H9 (cell line): Measurements from ENCODE around the gene DYRK2. TPM values are rescaled to one million over a fixed set of nuclear protein-coding genes. Genes with fewer than 3 reads are reported as not detected.

Source experiments
- DNase-seq: peaks from one replicate; pipeline ENCODE4 v3.0.0-alpha.2; 2017
- H2AFZ ChIP-seq: one replicate; pipeline ENCODE4 v1.6.1; 2013; ENCODE audit warnings: mild to moderate bottlenecking, low read length, control low read depth, moderate library complexity
- H2AK5ac ChIP-seq: 2 replicates; pipeline ENCODE4 v1.6.1; 2013; ENCODE audit warnings: low read length, control low read depth, mixed read lengths; ENCODE audit not compliant: insufficient read length
- H2BK120ac ChIP-seq: one replicate; pipeline ENCODE4 v1.6.1; 2013; ENCODE audit warnings: low read depth, mild to moderate bottlenecking, low read length, control low read depth, inconsistent platforms; ENCODE audit not compliant: poor library complexity, severe bottlenecking
- H2BK12ac ChIP-seq: 2 replicates; pipeline ENCODE4 v1.6.1; 2013; ENCODE audit warnings: low read length, control low read depth, mixed read lengths, low read depth; ENCODE audit not compliant: insufficient read length
- H2BK15ac ChIP-seq: 2 replicates; pipeline ENCODE4 v1.6.1; 2013; ENCODE audit warnings: low read depth, low read length, control low read depth
- H2BK20ac ChIP-seq: one replicate; pipeline ENCODE4 v1.6.1; 2013; ENCODE audit warnings: low read depth, mild to moderate bottlenecking, low read length, control low read depth, inconsistent platforms; ENCODE audit not compliant: poor library complexity, severe bottlenecking
- H2BK5ac ChIP-seq: 2 replicates; pipeline ENCODE4 v1.6.1; 2013; ENCODE audit warnings: low read length, control low read depth, mixed read lengths; ENCODE audit not compliant: insufficient read length
- H3K14ac ChIP-seq: 2 replicates; pipeline ENCODE4 v1.6.1; 2013; ENCODE audit warnings: low read length, control low read depth; ENCODE audit not compliant: insufficient read depth
- H3K18ac ChIP-seq: 2 replicates; pipeline ENCODE4 v1.6.1; 2013; ENCODE audit warnings: low read depth, mild to moderate bottlenecking, mixed read lengths, low read length, control low read depth; ENCODE audit not compliant: insufficient read length
- H3K23ac ChIP-seq: 2 replicates; pipeline ENCODE4 v1.6.1; 2013; ENCODE audit warnings: low read length, control low read depth, mixed read lengths, low read depth; ENCODE audit not compliant: insufficient read length
- H3K23me2 ChIP-seq: 2 replicates; pipeline ENCODE4 v1.6.1; 2013; ENCODE audit warnings: low read depth, mild to moderate bottlenecking, mixed read lengths, low read length, control low read depth; ENCODE audit not compliant: insufficient read length, poor library complexity, severe bottlenecking
- H3K27ac ChIP-seq: 2 replicates; pipeline ENCODE4 v1.5.1; 2013; ENCODE audit warnings: low read length, control low read depth, mixed read lengths, low read depth; ENCODE audit not compliant: insufficient read length
- H3K27me3 ChIP-seq: 2 replicates; pipeline ENCODE4 v1.6.1; 2013; ENCODE audit warnings: low read length, control low read depth, inconsistent platforms; ENCODE audit not compliant: insufficient read depth
- H3K4ac ChIP-seq: 2 replicates; pipeline ENCODE4 v1.6.1; 2013; ENCODE audit warnings: low read depth, mild to moderate bottlenecking, control low read depth, inconsistent platforms, low read length, moderate library complexity
- H3K4me1 ChIP-seq: 2 replicates; pipeline ENCODE4 v1.6.1; 2013; ENCODE audit warnings: low read length, control low read depth, inconsistent platforms; ENCODE audit not compliant: insufficient read depth
- H3K4me2 ChIP-seq: 2 replicates; pipeline ENCODE4 v1.6.1; 2013; ENCODE audit warnings: low read length, control low read depth, mixed read lengths; ENCODE audit not compliant: insufficient read length, insufficient read depth
- H3K56ac ChIP-seq: 2 replicates; pipeline ENCODE4 v1.6.1; 2013; ENCODE audit warnings: low read depth, mild to moderate bottlenecking, mixed read lengths, low read length, control low read depth; ENCODE audit not compliant: insufficient read length
- H3K79me1 ChIP-seq: 2 replicates; pipeline ENCODE4 v1.6.1; 2013; ENCODE audit warnings: low read depth, mild to moderate bottlenecking, moderate library complexity, low read length, control low read depth, inconsistent platforms; ENCODE audit not compliant: insufficient read depth, poor library complexity, severe bottlenecking
- H3K79me2 ChIP-seq: 2 replicates; pipeline ENCODE4 v1.6.1; 2013; ENCODE audit warnings: low read length, control low read depth, inconsistent platforms; ENCODE audit not compliant: insufficient read depth
- H3K9ac ChIP-seq: 2 replicates; pipeline ENCODE4 v1.6.1; 2013; ENCODE audit warnings: low read length, control low read depth, mixed read lengths; ENCODE audit not compliant: insufficient read length; ENCODE audit errors: extremely low read depth
- H3K9me3 ChIP-seq: one replicate; pipeline ENCODE4 v1.6.1; 2013; ENCODE audit warnings: low read depth, low read length, inconsistent platforms; ENCODE audit not compliant: control insufficient read depth
- H3T11ph ChIP-seq: one replicate; pipeline ENCODE4 v1.6.1; 2013; ENCODE audit warnings: mild to moderate bottlenecking, low read length, control low read depth, inconsistent platforms
- H4K20me1 ChIP-seq: one replicate; pipeline ENCODE4 v1.6.1; 2013; ENCODE audit not compliant: control insufficient read depth, insufficient read length, insufficient read depth
- H4K5ac ChIP-seq: 2 replicates; pipeline ENCODE4 v1.6.1; 2013; ENCODE audit warnings: low read depth, mild to moderate bottlenecking, mixed read lengths, low read length, control low read depth; ENCODE audit not compliant: insufficient read length
- H4K8ac ChIP-seq: replicated peaks from 2 replicates; pipeline ENCODE4 v1.6.1; 2013; ENCODE audit warnings: low read length, control low read depth, mixed read lengths, low read depth; ENCODE audit not compliant: insufficient read length
- H4K91ac ChIP-seq: 2 replicates; pipeline ENCODE4 v1.6.1; 2013; ENCODE audit warnings: low read depth, mild to moderate bottlenecking, moderate library complexity, mixed read lengths, low read length, control low read depth; ENCODE audit not compliant: insufficient read length
- H3K27ac Mint-ChIP-seq, 3 experiments: 2 replicates in 2 of 3; 3 replicates in 1 of 3; pipeline ENCODE4 v1.8.0; 2020 to 2021; ENCODE audit warnings: mixed read lengths in 3 of 3, mild to moderate bottlenecking in 1 of 3, moderate library complexity in 1 of 3
- H3K27me3 Mint-ChIP-seq: 2 replicates; pipeline ENCODE4 v1.8.0; 2021; ENCODE audit warnings: low read depth, mild to moderate bottlenecking, moderate library complexity, mixed read lengths
- H3K36me3 Mint-ChIP-seq, 3 experiments: 2 replicates in 2 of 3; 3 replicates in 1 of 3; pipeline ENCODE4 v1.8.0; 2020 to 2021; ENCODE audit warnings: low read depth in 3 of 3, mixed read lengths in 3 of 3; ENCODE audit not compliant: insufficient read depth in 1 of 3
- H3K4me1 Mint-ChIP-seq, 2 experiments: 2 replicates each; pipeline ENCODE4 v1.8.0; 2020; ENCODE audit warnings: mixed read lengths in 2 of 2
- H3K4me3 Mint-ChIP-seq, 2 experiments: 2 replicates in 1 of 2; 3 replicates in 1 of 2; pipeline ENCODE4 v1.8.0; 2020 to 2021; ENCODE audit warnings: mild to moderate bottlenecking in 2 of 2, mixed read lengths in 2 of 2, moderate library complexity in 1 of 2
- H3K9me3 Mint-ChIP-seq, 2 experiments: 2 replicates in 1 of 2; 3 replicates in 1 of 2; pipeline ENCODE4 v1.8.0; 2020; ENCODE audit warnings: mild to moderate bottlenecking in 2 of 2, mixed read lengths in 2 of 2, moderate library complexity in 1 of 2
- WGBS: extraction: QIAGEN DNeasy Blood & Tissue Kit; methylation state at CpG from one replicate; pipeline ENCODE4 v1.1.7; 2013; ENCODE audit warnings: missing lambda C conversion rate, low lambda C conversion rate, mixed read lengths; ENCODE audit not compliant: insufficient read length; ENCODE audit errors: extremely low coverage; 5-methylcytosine and 5-hydroxymethylcytosine counted together
- total RNA-seq: library from RNA; stranded (reverse); gene quantifications from 2 replicates; pipeline ENCODE4 v1.2.1, GENCODE V29; 2021
- TF ChIP-seq, protein P1 (sequence below): fragments of 200-600 bp; sonication (generic); conservative IDR thresholded peaks from 3 replicates; pipeline ENCODE4 v1.8.0; 2021; ENCODE audit warnings: antibody characterized with exemption, mild to moderate bottlenecking

The DYRK2 gene
- total RNA-seq, 1 experiment from 2014 or later, result 40.6 TPM

DNA sequence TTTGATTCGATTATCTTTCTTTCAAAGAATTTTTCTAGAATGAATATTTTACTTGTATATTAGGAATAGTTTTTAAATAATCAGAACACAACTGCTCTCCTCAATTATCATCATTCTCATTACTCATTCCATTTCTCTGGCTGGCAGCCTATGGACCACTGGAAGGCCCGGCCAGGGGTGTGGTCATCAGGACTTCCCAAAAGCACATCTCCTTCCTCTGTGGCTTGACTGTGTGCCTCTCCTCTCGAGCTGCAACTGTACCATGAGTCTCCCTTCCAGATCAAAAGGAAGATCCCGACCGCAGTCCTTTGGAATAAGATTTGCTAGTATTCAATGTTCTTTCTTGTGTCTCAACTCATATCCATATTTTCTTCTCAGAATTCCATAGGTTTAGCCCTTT is 42.7 kb downstream of the DYRK2 start:
- H2BK20ac ChIP-seq, result no peak overlapping the region
- H3K9me3 ChIP-seq, result no peaks in the 10 kb centered on the region
- H3K79me2 ChIP-seq, result no peaks in the 10 kb centered on the region
- H3K27me3 Mint-ChIP-seq, result no peaks in the 10 kb centered on the region
- H4K5ac ChIP-seq, result no peak overlapping the region
- H3K27ac Mint-ChIP-seq, result no peak overlapping the region
- no peak overlapping the region for H3K18ac ChIP-seq
- no peak overlapping the region for H2BK5ac ChIP-seq
- no peak overlapping the region for H2BK15ac ChIP-seq
- H2BK12ac ChIP-seq, result no peak overlapping the region
- no peaks in the 10 kb centered on the region for H3K27me3 ChIP-seq
- H3K79me1 ChIP-seq, result no peaks in the 10 kb centered on the region
- no peak overlapping the region for H2BK120ac ChIP-seq
- H3T11ph ChIP-seq, result no peak overlapping the region
- H3K4me3 Mint-ChIP-seq, result no peak overlapping the region
- H3K27ac ChIP-seq, result no peak overlapping the region
- TF ChIP-seq, protein P1, sequence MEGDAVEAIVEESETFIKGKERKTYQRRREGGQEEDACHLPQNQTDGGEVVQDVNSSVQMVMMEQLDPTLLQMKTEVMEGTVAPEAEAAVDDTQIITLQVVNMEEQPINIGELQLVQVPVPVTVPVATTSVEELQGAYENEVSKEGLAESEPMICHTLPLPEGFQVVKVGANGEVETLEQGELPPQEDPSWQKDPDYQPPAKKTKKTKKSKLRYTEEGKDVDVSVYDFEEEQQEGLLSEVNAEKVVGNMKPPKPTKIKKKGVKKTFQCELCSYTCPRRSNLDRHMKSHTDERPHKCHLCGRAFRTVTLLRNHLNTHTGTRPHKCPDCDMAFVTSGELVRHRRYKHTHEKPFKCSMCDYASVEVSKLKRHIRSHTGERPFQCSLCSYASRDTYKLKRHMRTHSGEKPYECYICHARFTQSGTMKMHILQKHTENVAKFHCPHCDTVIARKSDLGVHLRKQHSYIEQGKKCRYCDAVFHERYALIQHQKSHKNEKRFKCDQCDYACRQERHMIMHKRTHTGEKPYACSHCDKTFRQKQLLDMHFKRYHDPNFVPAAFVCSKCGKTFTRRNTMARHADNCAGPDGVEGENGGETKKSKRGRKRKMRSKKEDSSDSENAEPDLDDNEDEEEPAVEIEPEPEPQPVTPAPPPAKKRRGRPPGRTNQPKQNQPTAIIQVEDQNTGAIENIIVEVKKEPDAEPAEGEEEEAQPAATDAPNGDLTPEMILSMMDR, result no peak
- no peaks in the 10 kb centered on the region for H4K20me1 ChIP-seq
- no peak overlapping the region for H4K8ac ChIP-seq
- WGBS, result no CpG with 5 or more reads among the region's 5 CpGs
- H3K36me3 Mint-ChIP-seq, result peaks cover 0 to 5% (median 0%) of the 10 kb centered on the region in 3 experiments; a peak in 2 of 7 replicates
- H3K14ac ChIP-seq, result no peak overlapping the region
- H3K4me2 ChIP-seq, result no peak overlapping the region
- H2AK5ac ChIP-seq, result no peak overlapping the region
- H3K23me2 ChIP-seq, result no peaks in the 10 kb centered on the region
- H2AFZ ChIP-seq, result no peak overlapping the region
- H3K56ac ChIP-seq, result no peak overlapping the region
- no peaks in the 10 kb centered on the region for H3K4me1 ChIP-seq
- H3K9ac ChIP-seq, result no peak overlapping the region
- H3K9me3 Mint-ChIP-seq, result peaks cover 0 to 4% of the 10 kb centered on the region in 2 experiments; a peak in 2 of 5 replicates
- DNase-seq, result no peak
- H3K4ac ChIP-seq, result no peak overlapping the region
- no peak overlapping the region for H3K23ac ChIP-seq
- peaks cover 3 to 9% of the 10 kb centered on the region in 2 experiments; a peak in 3 of 4 replicates for H3K4me1 Mint-ChIP-seq
- H4K91ac ChIP-seq, result no peak overlapping the region
